HepG2 (cell line): ENCODE results near the gene ZNF3. TPM values are rescaled to one million over a fixed set of nuclear protein-coding genes. Genes with fewer than 3 reads are reported as not detected.
A peak's percentile ranks its signal among the peaks of the same experiment; 100 is the strongest.

Source experiments
- AGO2 ChIP-seq: fragments of 200-400 bp; formaldehyde crosslinking; optimal IDR thresholded peaks from 2 replicates; pipeline ENCODE3; 2017; ENCODE audit warnings: mild to moderate bottlenecking, low read depth, low read length, moderate library complexity
- DMAP1 ChIP-seq: IDR thresholded peaks from 2 replicates; pipeline ENCODE4 v1.6.1; 2016
- KAT7 ChIP-seq: IDR thresholded peaks from 2 replicates; pipeline ENCODE4 v1.6.1; 2018; ENCODE audit warnings: borderline replicate concordance, missing compliant biosample characterization
- RBM22 ChIP-seq: fragments of 200-400 bp; formaldehyde crosslinking; optimal IDR thresholded peaks from 2 replicates; pipeline ENCODE3; 2017; ENCODE audit warnings: mild to moderate bottlenecking, low read length, moderate library complexity
- REL ChIP-seq: sonication (generic); formaldehyde crosslinking; conservative IDR thresholded peaks from 2 replicates; pipeline ENCODE4 v1.8.0; 2022; ENCODE audit warnings: mild to moderate bottlenecking, missing genetic modification reagents, moderate library complexity
- SRF ChIP-seq: IDR thresholded peaks from 2 replicates; pipeline ENCODE4 v1.6.1; 2011; ENCODE audit warnings: mild to moderate bottlenecking, low read depth, low read length, moderate library complexity
- YY1 ChIP-seq: IDR thresholded peaks from 2 replicates; pipeline ENCODE4 v1.6.1; 2011; ENCODE audit warnings: low read length, low read depth, moderate library complexity, mild to moderate bottlenecking; ENCODE audit not compliant: insufficient read depth, insufficient replicate concordance
- ZFYVE20 ChIP-seq: sonication (generic); formaldehyde crosslinking; IDR thresholded peaks from 2 replicates; pipeline ENCODE4 v1.8.0; 2023; ENCODE audit warnings: low read depth, mild to moderate bottlenecking, moderate library complexity, missing genetic modification reagents, borderline replicate concordance
- ZNF207 ChIP-seq: fragments of 450-650 bp; IDR thresholded peaks from 2 replicates; pipeline ENCODE4 v1.6.1; 2016; ENCODE audit warnings: antibody characterized with exemption, borderline replicate concordance
- ZNF235 ChIP-seq: sonication (generic); formaldehyde crosslinking; IDR thresholded peaks from 2 replicates; pipeline ENCODE4 v1.8.1; 2023; ENCODE audit warnings: mild to moderate bottlenecking, missing genetic modification reagents, borderline replicate concordance
- ZNF569 ChIP-seq: sonication (generic); formaldehyde crosslinking; IDR thresholded peaks from 2 replicates; pipeline ENCODE4 v1.5.0; 2020; ENCODE audit warnings: mild to moderate bottlenecking, missing genetic modification reagents, moderate library complexity, borderline replicate concordance
- ZNF644 ChIP-seq: IDR thresholded peaks from 2 replicates; pipeline ENCODE4 v1.6.1; 2016; ENCODE audit warnings: low read depth
- polyA plus RNA-seq, 8 experiments: library from polyadenylated mRNA; depleted of rRNA in 3 of 8; stranded (reverse) in 7 of 8; unstranded in 1 of 8; fragments of >200 nt; fragmentation: Illumina TruSeq in 4 of 8; extraction: Trizol in 4 of 8; gene quantifications; 2 replicates each; pipeline versions ENCODE4 v1.2.1 to v1.2.3, GENCODE V29; 2011 to 2016; ENCODE audit warnings: low read depth in 4 of 8, missing spikeins in 1 of 8, mixed read lengths in 1 of 8; ENCODE audit not compliant: insufficient read depth in 1 of 8
- total RNA-seq, 5 experiments: library from RNA; depleted of rRNA; stranded (reverse); fragments of >200 nt; fragmentation: Illumina TruSeq; extraction: Trizol; gene quantifications; 2 replicates each; pipeline ENCODE4 v1.2.3, GENCODE V29; 2016; ENCODE audit warnings: low read depth in 1 of 5
- TF ChIP-seq, protein P1 (sequence below): sonication (generic); formaldehyde crosslinking; IDR thresholded peaks from 2 replicates; pipeline ENCODE4 v1.8.0; 2022; ENCODE audit warnings: missing genetic modification reagents, mild to moderate bottlenecking, borderline replicate concordance
- TF ChIP-seq, protein P2 (sequence below): sonication (generic); formaldehyde crosslinking; IDR thresholded peaks from 2 replicates; pipeline ENCODE4 v1.4.0; 2020; ENCODE audit warnings: missing genetic modification reagents
- TF ChIP-seq, protein P3 (sequence below): sonication (generic); formaldehyde crosslinking; IDR thresholded peaks from 2 replicates; pipeline ENCODE4 v1.4.0; 2020; ENCODE audit warnings: low read depth, missing genetic modification reagents
- TF ChIP-seq, protein P4 (sequence below): sonication (generic); formaldehyde crosslinking; IDR thresholded peaks from 2 replicates; pipeline ENCODE4 v1.4.0; 2020; ENCODE audit warnings: missing genetic modification reagents, borderline replicate concordance

Gene ZNF3
- total and polyA plus RNA-seq, 2 of the 13 experiments (the other 11 are each of a cell fraction or from before 2014, with no cell fraction given): 33.7 to 56.9 TPM

DNA sequence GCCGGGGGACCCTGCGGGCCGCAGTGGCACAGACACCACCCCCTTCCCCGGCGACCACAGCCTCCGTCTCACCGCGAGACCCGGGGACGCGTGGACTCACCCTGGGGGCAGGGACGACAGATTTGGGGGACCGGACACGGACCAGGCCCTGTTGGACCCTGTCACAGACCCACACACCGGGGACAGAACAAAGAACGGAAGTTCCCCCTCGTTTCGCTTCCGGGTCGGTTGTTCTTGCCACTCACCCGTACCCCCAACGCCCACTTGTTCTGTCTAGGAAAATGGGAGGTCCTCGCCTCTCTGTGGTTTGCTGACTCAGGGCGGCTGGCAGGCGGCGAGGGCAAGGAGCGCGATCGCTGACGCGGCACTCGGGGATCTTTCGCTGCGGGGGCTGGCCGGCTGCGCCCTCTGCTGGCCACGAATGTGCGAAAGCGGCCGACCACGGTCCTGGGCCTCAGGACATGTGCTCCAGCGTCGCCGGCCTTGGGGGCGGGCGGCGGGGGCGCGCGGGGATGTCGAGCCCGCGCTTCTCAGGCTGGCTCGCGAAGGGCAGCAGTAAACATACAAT is at the start of gene ZNF3 (continued):
- TF ChIP-seq ZFYVE20 (CRISPR knock-in tag) (0 out of 2 replicates have a peak, but pooled peaks have one; percentile 31), ZNF569 (CRISPR knock-in tag) (no peak), REL (CRISPR knock-in tag) (peak; percentile 84; the same call in 1 of the 2 replicates), SRF (0 out of 2 replicates have a peak, but pooled peaks have one; percentile 1), DMAP1 (peak; percentile 99), ZNF235 (CRISPR knock-in tag) (peak; percentile 94; the same call in 1 of the 2 replicates), RBM22 (no peak), AGO2 (peak; percentile 98), KAT7 (peak; percentile 88), ZNF207 (no peak), YY1 (peak; percentile 59), ZNF644 (CRISPR knock-in tag) (0 out of 2 replicates have a peak, but pooled peaks have one; percentile 6)
- TF ChIP-seq, protein P1, sequence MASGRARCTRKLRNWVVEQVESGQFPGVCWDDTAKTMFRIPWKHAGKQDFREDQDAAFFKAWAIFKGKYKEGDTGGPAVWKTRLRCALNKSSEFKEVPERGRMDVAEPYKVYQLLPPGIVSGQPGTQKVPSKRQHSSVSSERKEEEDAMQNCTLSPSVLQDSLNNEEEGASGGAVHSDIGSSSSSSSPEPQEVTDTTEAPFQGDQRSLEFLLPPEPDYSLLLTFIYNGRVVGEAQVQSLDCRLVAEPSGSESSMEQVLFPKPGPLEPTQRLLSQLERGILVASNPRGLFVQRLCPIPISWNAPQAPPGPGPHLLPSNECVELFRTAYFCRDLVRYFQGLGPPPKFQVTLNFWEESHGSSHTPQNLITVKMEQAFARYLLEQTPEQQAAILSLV (CRISPR knock-in tag): peak; percentile 86
- TF ChIP-seq, protein P2, sequence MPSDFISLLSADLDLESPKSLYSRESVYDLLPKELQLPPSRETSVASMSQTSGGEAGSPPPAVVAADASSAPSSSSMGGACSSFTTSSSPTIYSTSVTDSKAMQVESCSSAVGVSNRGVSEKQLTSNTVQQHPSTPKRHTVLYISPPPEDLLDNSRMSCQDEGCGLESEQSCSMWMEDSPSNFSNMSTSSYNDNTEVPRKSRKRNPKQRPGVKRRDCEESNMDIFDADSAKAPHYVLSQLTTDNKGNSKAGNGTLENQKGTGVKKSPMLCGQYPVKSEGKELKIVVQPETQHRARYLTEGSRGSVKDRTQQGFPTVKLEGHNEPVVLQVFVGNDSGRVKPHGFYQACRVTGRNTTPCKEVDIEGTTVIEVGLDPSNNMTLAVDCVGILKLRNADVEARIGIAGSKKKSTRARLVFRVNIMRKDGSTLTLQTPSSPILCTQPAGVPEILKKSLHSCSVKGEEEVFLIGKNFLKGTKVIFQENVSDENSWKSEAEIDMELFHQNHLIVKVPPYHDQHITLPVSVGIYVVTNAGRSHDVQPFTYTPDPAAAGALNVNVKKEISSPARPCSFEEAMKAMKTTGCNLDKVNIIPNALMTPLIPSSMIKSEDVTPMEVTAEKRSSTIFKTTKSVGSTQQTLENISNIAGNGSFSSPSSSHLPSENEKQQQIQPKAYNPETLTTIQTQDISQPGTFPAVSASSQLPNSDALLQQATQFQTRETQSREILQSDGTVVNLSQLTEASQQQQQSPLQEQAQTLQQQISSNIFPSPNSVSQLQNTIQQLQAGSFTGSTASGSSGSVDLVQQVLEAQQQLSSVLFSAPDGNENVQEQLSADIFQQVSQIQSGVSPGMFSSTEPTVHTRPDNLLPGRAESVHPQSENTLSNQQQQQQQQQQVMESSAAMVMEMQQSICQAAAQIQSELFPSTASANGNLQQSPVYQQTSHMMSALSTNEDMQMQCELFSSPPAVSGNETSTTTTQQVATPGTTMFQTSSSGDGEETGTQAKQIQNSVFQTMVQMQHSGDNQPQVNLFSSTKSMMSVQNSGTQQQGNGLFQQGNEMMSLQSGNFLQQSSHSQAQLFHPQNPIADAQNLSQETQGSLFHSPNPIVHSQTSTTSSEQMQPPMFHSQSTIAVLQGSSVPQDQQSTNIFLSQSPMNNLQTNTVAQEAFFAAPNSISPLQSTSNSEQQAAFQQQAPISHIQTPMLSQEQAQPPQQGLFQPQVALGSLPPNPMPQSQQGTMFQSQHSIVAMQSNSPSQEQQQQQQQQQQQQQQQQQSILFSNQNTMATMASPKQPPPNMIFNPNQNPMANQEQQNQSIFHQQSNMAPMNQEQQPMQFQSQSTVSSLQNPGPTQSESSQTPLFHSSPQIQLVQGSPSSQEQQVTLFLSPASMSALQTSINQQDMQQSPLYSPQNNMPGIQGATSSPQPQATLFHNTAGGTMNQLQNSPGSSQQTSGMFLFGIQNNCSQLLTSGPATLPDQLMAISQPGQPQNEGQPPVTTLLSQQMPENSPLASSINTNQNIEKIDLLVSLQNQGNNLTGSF (CRISPR knock-in tag): no peak
- TF ChIP-seq, protein P3, sequence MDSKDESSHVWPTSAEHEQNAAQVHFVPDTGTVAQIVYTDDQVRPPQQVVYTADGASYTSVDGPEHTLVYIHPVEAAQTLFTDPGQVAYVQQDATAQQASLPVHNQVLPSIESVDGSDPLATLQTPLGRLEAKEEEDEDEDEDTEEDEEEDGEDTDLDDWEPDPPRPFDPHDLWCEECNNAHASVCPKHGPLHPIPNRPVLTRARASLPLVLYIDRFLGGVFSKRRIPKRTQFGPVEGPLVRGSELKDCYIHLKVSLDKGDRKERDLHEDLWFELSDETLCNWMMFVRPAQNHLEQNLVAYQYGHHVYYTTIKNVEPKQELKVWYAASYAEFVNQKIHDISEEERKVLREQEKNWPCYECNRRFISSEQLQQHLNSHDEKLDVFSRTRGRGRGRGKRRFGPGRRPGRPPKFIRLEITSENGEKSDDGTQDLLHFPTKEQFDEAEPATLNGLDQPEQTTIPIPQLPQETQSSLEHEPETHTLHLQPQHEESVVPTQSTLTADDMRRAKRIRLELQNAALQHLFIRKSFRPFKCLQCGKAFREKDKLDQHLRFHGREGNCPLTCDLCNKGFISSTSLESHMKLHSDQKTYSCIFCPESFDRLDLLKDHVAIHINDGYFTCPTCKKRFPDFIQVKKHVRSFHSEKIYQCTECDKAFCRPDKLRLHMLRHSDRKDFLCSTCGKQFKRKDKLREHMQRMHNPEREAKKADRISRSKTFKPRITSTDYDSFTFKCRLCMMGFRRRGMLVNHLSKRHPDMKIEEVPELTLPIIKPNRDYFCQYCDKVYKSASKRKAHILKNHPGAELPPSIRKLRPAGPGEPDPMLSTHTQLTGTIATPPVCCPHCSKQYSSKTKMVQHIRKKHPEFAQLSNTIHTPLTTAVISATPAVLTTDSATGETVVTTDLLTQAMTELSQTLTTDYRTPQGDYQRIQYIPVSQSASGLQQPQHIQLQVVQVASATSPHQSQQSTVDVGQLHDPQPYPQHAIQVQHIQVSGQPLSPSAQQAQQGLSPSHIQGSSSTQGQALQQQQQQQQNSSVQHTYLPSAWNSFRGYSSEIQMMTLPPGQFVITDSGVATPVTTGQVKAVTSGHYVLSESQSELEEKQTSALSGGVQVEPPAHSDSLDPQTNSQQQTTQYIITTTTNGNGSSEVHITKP: peak; percentile 85
- TF ChIP-seq, protein P4, sequence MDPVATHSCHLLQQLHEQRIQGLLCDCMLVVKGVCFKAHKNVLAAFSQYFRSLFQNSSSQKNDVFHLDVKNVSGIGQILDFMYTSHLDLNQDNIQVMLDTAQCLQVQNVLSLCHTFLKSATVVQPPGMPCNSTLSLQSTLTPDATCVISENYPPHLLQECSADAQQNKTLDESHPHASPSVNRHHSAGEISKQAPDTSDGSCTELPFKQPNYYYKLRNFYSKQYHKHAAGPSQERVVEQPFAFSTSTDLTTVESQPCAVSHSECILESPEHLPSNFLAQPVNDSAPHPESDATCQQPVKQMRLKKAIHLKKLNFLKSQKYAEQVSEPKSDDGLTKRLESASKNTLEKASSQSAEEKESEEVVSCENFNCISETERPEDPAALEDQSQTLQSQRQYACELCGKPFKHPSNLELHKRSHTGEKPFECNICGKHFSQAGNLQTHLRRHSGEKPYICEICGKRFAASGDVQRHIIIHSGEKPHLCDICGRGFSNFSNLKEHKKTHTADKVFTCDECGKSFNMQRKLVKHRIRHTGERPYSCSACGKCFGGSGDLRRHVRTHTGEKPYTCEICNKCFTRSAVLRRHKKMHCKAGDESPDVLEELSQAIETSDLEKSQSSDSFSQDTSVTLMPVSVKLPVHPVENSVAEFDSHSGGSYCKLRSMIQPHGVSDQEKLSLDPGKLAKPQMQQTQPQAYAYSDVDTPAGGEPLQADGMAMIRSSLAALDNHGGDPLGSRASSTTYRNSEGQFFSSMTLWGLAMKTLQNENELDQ (CRISPR knock-in tag): no peak; the same call in 1 of the 2 replicates
